NB4 (cell line): ENCODE results near the gene COQ2.

Experiments
- DNase-seq: peaks from one replicate; pipeline ENCODE4 v3.0.0; 2010; ENCODE audit warnings: low read depth
- H3K4me3 ChIP-seq: one replicate; pipeline ENCODE4 v1.5.1; 2011; ENCODE audit warnings: mild to moderate bottlenecking, low read depth, low read length, moderate library complexity
- CTCF ChIP-seq: IDR thresholded peaks from one replicate; pipeline ENCODE4 v1.5.1; 2012; ENCODE audit warnings: low read depth, low read length
- MAX ChIP-seq: IDR thresholded peaks from 2 replicates; pipeline ENCODE4 v1.6.1; 2011; ENCODE audit warnings: low read depth, low read length
- MYC ChIP-seq: IDR thresholded peaks from 2 replicates; pipeline ENCODE4 v1.6.1; 2011; ENCODE audit warnings: low read depth, low read length
- POLR2A ChIP-seq: IDR thresholded peaks from 2 replicates; pipeline ENCODE4 v1.6.1; 2011; ENCODE audit warnings: mild to moderate bottlenecking; ENCODE audit not compliant: insufficient read length; ENCODE audit errors: extremely low read depth

COQ2 gene

DNA sequence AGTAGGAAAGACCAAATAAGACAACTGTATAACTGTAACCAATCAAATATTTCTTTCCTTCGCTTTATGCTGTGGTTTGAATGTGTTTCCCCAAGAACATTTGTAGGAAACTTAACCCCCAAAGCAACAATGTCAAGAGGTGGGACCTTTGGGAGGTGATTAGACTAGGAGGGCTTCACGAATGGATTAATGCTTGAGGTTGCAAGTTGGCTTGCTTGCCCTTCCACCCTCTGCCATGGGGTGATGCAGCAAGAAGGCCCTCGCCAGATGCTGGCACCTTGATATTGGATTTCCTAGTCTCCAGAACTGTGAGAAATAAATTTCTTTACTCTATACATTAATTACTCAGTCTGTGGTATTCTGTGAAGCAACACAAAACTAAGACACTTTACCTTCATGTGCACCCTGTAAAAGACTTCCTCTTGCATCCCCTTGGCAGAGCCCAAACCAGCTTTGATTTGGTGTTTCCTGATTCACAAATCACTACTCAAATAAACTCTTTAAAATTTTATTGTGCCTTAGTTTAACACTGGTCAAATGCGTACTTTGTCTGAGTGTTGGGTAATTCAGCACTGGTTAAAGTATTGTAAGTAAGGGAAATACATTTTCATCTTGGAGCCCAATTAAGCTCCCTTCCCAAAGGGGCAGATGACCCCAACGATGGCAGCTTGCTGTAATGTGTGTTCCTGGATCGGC lies 59.9 kb downstream of the COQ2 start:
- DNase-seq = no peak
- TF ChIP-seq MYC (no peak), CTCF (no peak), POLR2A (no peak), MAX (no peak)
- no peak overlapping the region for H3K4me3 ChIP-seq

DNA sequence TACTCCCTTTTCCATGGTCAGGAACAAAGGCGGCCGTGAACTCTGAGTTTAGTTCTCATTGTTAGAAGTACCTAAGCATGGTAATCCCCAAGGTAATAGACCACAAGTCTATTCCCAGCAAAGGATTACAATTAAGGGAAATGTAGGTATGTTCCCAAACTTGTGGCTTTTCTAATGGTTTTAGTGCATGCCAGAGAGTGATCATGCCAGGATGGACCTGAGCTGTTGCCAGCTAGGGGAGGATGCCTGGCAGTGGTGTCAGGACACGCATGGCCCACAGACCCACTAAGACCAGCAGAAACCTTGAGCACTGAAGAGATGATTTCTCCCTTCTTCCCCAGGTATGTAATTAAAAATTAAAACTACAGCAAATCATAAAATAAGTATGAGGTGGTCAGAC lies 60.8 kb downstream of the COQ2 start:
- no peak for DNase-seq
- no peak overlapping the region for H3K4me3 ChIP-seq
- TF ChIP-seq MYC = no peak
- TF ChIP-seq MAX = no peak
- TF ChIP-seq CTCF = no peak

GRCh38 chr4:83221897-83222441 lies 62.6 kb downstream of the COQ2 start:
- DNase-seq = no peak
- no peak overlapping the region for H3K4me3 ChIP-seq
- TF ChIP-seq POLR2A (no peak), MYC (no peak), CTCF (no peak), MAX (no peak)

- no peak for DNase-seq
- TF ChIP-seq MYC (no peak), CTCF (no peak), MAX (no peak), POLR2A (no peak)
- no peak overlapping the region for H3K4me3 ChIP-seq
Observed at GRCh38 chr4:83219344-83220331, 65.0 kb downstream of the COQ2 start.

GRCh38 chr4:83217721-83218522 lies 66.7 kb downstream of the COQ2 start:
- peak; percentile 93 for DNase-seq
- peak overlapping the region; percentile 12 for H3K4me3 ChIP-seq
- no peak for TF ChIP-seq POLR2A
- no peak for TF ChIP-seq MYC
- TF ChIP-seq CTCF = no peak
- TF ChIP-seq MAX = no peak
